AG04450 (cell line): ENCODE results near the gene SLC1A7. TPM values are rescaled to one million over a fixed set of nuclear protein-coding genes. Genes with fewer than 3 reads are reported as not detected.

Source experiments
- CTCF ChIA-PET: fragments of 300-600, 350-600 bp; formaldehyde crosslinking; extraction: SDS; loops from one replicate; lab custom pipeline; 2022; ENCODE audit warnings: antibody characterized with exemption, inconsistent platforms; lab: Charles Lee
- POLR2A ChIA-PET: fragments of 350-600 bp; formaldehyde crosslinking; extraction: SDS; loops from one replicate; lab custom pipeline; 2021; ENCODE audit warnings: antibody characterized with exemption, inconsistent platforms; lab: Yijun Ruan, JAX
- DNase-seq: peaks from one replicate; pipeline ENCODE4 v3.0.0-alpha.2; 2011; ENCODE audit warnings: low read depth, low spot score
- H3K27ac ChIP-seq: one replicate; pipeline ENCODE4 v1.5.1; 2012; ENCODE audit warnings: low read depth, low read length, control low read depth
- H3K27me3 ChIP-seq: one replicate; pipeline ENCODE4 v1.6.0; 2012; ENCODE audit warnings: low read length; ENCODE audit not compliant: control insufficient read depth, insufficient read depth
- H3K4me3 ChIP-seq: 2 replicates; pipeline ENCODE4 v1.5.1; 2011; ENCODE audit warnings: mild to moderate bottlenecking, low read depth, low read length, control low read depth
- H3K9me3 ChIP-seq: 2 replicates; pipeline ENCODE4 v1.5.1; 2012; ENCODE audit warnings: low read length; ENCODE audit not compliant: control insufficient read depth, insufficient read depth
- polyA plus RNA-seq: library from polyadenylated mRNA; depleted of rRNA; stranded (reverse); fragments of >200 nt; gene quantifications from 2 replicates; pipeline ENCODE4 v1.2.3, GENCODE V29; 2011
- TF ChIP-seq, protein P1 (sequence below): IDR thresholded peaks from 2 replicates; pipeline ENCODE4 v1.5.1; 2011; ENCODE audit warnings: low read depth, low read length, control low read depth, inconsistent platforms

SLC1A7 gene
- polyA plus RNA-seq, 1 experiment: 0.11 TPM

- TF ChIP-seq, protein P1, sequence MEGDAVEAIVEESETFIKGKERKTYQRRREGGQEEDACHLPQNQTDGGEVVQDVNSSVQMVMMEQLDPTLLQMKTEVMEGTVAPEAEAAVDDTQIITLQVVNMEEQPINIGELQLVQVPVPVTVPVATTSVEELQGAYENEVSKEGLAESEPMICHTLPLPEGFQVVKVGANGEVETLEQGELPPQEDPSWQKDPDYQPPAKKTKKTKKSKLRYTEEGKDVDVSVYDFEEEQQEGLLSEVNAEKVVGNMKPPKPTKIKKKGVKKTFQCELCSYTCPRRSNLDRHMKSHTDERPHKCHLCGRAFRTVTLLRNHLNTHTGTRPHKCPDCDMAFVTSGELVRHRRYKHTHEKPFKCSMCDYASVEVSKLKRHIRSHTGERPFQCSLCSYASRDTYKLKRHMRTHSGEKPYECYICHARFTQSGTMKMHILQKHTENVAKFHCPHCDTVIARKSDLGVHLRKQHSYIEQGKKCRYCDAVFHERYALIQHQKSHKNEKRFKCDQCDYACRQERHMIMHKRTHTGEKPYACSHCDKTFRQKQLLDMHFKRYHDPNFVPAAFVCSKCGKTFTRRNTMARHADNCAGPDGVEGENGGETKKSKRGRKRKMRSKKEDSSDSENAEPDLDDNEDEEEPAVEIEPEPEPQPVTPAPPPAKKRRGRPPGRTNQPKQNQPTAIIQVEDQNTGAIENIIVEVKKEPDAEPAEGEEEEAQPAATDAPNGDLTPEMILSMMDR: no peak
- POLR2A ChIA-PET: no interaction called here
- Histone ChIP-seq H3K27ac (no peak overlapping the region), H3K9me3 (peaks cover 3% of the 10 kb centered on the region; the same call in 1 of the 2 replicates), H3K4me3 (no peak overlapping the region), H3K27me3 (no peaks in the 10 kb centered on the region)
- CTCF ChIA-PET: no interaction called here
- DNase-seq: no peak
Measured at GRCh38 chr1:53137729-53138128, 4.7 kb downstream of the SLC1A7 start.

GRCh38 chr1:53135735-53136114 is 6.7 kb downstream of the SLC1A7 start:
- Histone ChIP-seq H3K4me3 (no peak overlapping the region), H3K27ac (peak overlapping the region; percentile 96), H3K27me3 (no peaks in the 10 kb centered on the region), H3K9me3 (peaks cover 3% of the 10 kb centered on the region; the same call in 1 of the 2 replicates)
- DNase-seq: peak; percentile 72
- CTCF ChIA-PET: no interaction called here
- TF ChIP-seq, protein P1: no peak
- POLR2A ChIA-PET: interaction anchor here (0.9 to 1.9 kb wide), 4 partner anchors 10 to 28 kb away, joined by 3 to 15 read pairs (median 6); no protein-coding TSS in a partner anchor

GRCh38 chr1:53134961-53135734 is 7.3 kb downstream of the SLC1A7 start:
- Histone ChIP-seq H3K27ac (peak overlapping the region; percentile 96), H3K27me3 (no peaks in the 10 kb centered on the region), H3K9me3 (peaks cover 3% of the 10 kb centered on the region; the same call in 1 of the 2 replicates), H3K4me3 (no peak overlapping the region)
- ChIA-PET CTCF (no interaction called here), POLR2A (interaction anchor here (0.9 to 1.9 kb wide), 4 partner anchors 11 to 28 kb away, joined by 3 to 15 read pairs (median 6); no protein-coding TSS in a partner anchor)
- TF ChIP-seq, protein P1: no peak
- DNase-seq: peak; percentile 74

GRCh38 chr1:53134042-53134485 is 8.4 kb downstream of the SLC1A7 start:
- Histone ChIP-seq H3K9me3 (peaks cover 3% of the 10 kb centered on the region; the same call in 1 of the 2 replicates), H3K27ac (no peak overlapping the region), H3K27me3 (no peaks in the 10 kb centered on the region), H3K4me3 (no peak overlapping the region)
- DNase-seq: no peak
- ChIA-PET CTCF (no interaction called here), POLR2A (no interaction called here)
- TF ChIP-seq, protein P1: no peak
